IPS-15b (cell line): ENCODE results near the gene BHLHE40.

Experiments
- H3K27me3 ChIP-seq: one replicate; pipeline ENCODE4 v1.6.1; 2013; ENCODE audit warnings: low read length; ENCODE audit not compliant: control insufficient read depth, insufficient read depth
- H3K36me3 ChIP-seq: one replicate; pipeline ENCODE4 v1.6.1; 2013; ENCODE audit warnings: low read length; ENCODE audit not compliant: control insufficient read depth, insufficient read depth
- H3K4me1 ChIP-seq: one replicate; pipeline ENCODE4 v1.6.1; 2013; ENCODE audit warnings: mild to moderate bottlenecking, low read length; ENCODE audit not compliant: control insufficient read depth, insufficient read depth
- H3K4me3 ChIP-seq: one replicate; pipeline ENCODE4 v1.5.1; 2013; ENCODE audit warnings: low read depth, low read length
- H3K9ac ChIP-seq: one replicate; pipeline ENCODE4 v1.6.1; 2013; ENCODE audit warnings: low read depth, mild to moderate bottlenecking, low read length
- H3K9me3 ChIP-seq: one replicate; pipeline ENCODE4 v1.6.1; 2013; ENCODE audit warnings: mild to moderate bottlenecking, low read length; ENCODE audit not compliant: control insufficient read depth, insufficient read depth

The BHLHE40 gene

DNA sequence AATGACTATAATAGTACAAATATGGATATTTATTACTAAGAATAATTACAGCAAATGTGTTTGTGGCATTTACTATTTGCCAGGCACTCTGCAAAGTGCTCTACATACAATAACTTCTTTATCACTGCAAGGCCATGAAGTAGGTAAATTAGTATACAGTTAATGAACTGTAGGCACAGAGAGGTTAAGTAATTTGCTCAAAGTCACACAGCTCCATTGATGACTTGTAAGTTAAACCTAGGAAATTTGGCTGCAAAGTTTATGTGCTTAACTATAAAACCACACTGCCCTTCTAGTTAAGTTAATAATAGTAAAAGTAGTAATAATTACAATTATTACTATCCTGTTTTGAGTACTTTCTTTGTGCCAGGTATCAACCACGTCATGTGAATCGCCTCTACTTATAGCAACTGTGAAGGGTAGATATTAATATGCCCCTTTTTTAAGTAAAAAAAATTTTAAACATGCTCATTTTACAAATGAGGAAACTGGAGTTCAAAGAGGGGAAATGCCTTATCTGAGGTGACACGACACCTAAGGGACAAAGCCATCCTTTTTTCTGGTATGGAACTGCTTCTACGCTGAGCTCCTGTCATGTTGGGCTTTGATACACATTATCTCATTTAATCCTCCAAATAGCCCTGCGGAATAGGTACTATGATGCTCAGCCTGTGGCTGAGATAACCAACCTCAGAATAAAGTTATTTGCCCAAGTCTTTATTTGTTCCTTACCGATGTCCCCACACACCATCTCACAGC, 8.5 kb downstream of the BHLHE40 start:
- no peak overlapping the region for H3K4me3 ChIP-seq

GRCh38 chr3:4988983-4989834, 10.0 kb downstream of the BHLHE40 start:
- peaks cover 5% of the 10 kb centered on the region for H3K4me1 ChIP-seq
- no peak overlapping the region for H3K4me3 ChIP-seq
- no peaks in the 10 kb centered on the region for H3K36me3 ChIP-seq
- no peak overlapping the region for H3K9ac ChIP-seq
- H3K9me3 ChIP-seq = no peaks in the 10 kb centered on the region
- H3K27me3 ChIP-seq = peaks cover 24% of the 10 kb centered on the region

More for the DNA sequence above, 8.5 kb downstream of the BHLHE40 start:
- no peak overlapping the region for H3K9ac ChIP-seq
- peaks cover 5% of the 10 kb centered on the region for H3K4me1 ChIP-seq
- H3K27me3 ChIP-seq = peaks cover 31% of the 10 kb centered on the region
- H3K36me3 ChIP-seq = peaks cover 4% of the 10 kb centered on the region
- H3K9me3 ChIP-seq = no peaks in the 10 kb centered on the region

- H3K9me3 ChIP-seq = no peaks in the 10 kb centered on the region
- H3K36me3 ChIP-seq = no peaks in the 10 kb centered on the region
- peaks cover 5% of the 10 kb centered on the region for H3K4me1 ChIP-seq
- no peak overlapping the region for H3K4me3 ChIP-seq
- H3K9ac ChIP-seq = no peak overlapping the region
- H3K27me3 ChIP-seq = peaks cover 20% of the 10 kb centered on the region
Observed at GRCh38 chr3:4990069-4990468, 10.8 kb downstream of the BHLHE40 start.

- no peak overlapping the region for H3K4me3 ChIP-seq
- H3K9me3 ChIP-seq = no peaks in the 10 kb centered on the region
- H3K9ac ChIP-seq = no peak overlapping the region
- peaks cover 8% of the 10 kb centered on the region for H3K27me3 ChIP-seq
- H3K36me3 ChIP-seq = no peaks in the 10 kb centered on the region
- no peaks in the 10 kb centered on the region for H3K4me1 ChIP-seq
Observed at GRCh38 chr3:4992118-4992517, 12.9 kb downstream of the BHLHE40 start.

DNA sequence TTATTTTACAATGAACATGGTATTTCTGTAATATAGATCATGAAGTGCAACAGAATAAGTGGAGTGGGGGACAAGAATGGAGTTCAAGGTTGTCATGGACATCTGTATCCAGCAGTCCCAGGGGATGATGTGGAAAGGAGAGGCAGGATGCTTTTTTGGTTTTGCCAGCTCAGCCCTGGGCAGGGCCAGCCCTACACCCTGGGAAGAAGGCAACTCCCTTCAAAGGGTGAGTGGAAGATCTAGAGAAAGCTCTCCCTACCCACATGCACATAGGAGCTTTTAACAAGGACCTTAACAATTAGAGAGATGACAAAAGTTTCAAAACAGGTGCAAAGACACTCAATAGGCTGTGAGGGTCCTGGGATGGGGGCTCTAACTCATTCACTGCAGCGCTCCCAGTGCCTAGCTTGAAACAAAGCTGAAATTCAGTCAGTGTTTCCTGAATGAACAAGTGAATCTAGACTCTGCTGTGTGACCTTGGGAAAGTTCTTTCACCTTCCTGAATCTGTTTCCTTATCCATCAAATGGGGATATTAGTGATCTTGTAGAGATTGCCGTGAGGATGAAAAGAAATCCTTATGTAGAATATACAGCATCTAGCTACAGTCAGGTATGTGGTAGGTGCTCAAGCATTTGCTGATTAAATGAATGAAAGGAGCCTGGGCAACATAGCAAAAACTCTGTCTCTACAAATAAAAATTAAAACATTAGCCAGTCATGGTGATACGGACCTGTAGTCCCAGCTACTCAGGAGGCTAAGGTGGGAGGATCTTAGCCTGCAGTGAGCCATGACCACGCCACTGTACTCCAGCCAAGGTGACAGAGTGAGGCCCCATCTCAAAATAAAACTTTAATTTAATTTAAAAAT, 14.3 kb downstream of the BHLHE40 start:
- H3K4me3 ChIP-seq = no peak overlapping the region
- H3K27me3 ChIP-seq = no peaks in the 10 kb centered on the region
- no peak overlapping the region for H3K9ac ChIP-seq
- no peaks in the 10 kb centered on the region for H3K36me3 ChIP-seq
- H3K4me1 ChIP-seq = no peaks in the 10 kb centered on the region
- no peaks in the 10 kb centered on the region for H3K9me3 ChIP-seq

- Histone ChIP-seq H3K4me3 (no peak overlapping the region), H3K4me1 (peaks cover 2% of the 10 kb centered on the region), H3K36me3 (no peaks in the 10 kb centered on the region), H3K9ac (no peak overlapping the region), H3K9me3 (no peaks in the 10 kb centered on the region), H3K27me3 (no peaks in the 10 kb centered on the region)
Observed at GRCh38 chr3:4994144-4994730, 15.0 kb downstream of the BHLHE40 start.

GRCh38 chr3:4994823-4995499, 15.7 kb downstream of the BHLHE40 start:
- no peak overlapping the region for H3K9ac ChIP-seq
- no peak overlapping the region for H3K4me3 ChIP-seq
- H3K36me3 ChIP-seq = no peaks in the 10 kb centered on the region
- no peaks in the 10 kb centered on the region for H3K9me3 ChIP-seq
- H3K27me3 ChIP-seq = no peaks in the 10 kb centered on the region
- H3K4me1 ChIP-seq = peaks cover 2% of the 10 kb centered on the region

- Histone ChIP-seq H3K4me1 (peaks cover 2% of the 10 kb centered on the region), H3K36me3 (no peaks in the 10 kb centered on the region), H3K9me3 (no peaks in the 10 kb centered on the region), H3K9ac (no peak overlapping the region), H3K4me3 (no peak overlapping the region), H3K27me3 (no peaks in the 10 kb centered on the region)
Observed at GRCh38 chr3:4995500-4996053, 16.3 kb downstream of the BHLHE40 start.

- no peak overlapping the region for H3K4me3 ChIP-seq
- H3K4me1 ChIP-seq = peaks cover 2% of the 10 kb centered on the region
- no peak overlapping the region for H3K9ac ChIP-seq
- no peaks in the 10 kb centered on the region for H3K9me3 ChIP-seq
- H3K27me3 ChIP-seq = no peaks in the 10 kb centered on the region
- no peaks in the 10 kb centered on the region for H3K36me3 ChIP-seq
Observed at GRCh38 chr3:4996223-4996765, 17.1 kb downstream of the BHLHE40 start.

DNA sequence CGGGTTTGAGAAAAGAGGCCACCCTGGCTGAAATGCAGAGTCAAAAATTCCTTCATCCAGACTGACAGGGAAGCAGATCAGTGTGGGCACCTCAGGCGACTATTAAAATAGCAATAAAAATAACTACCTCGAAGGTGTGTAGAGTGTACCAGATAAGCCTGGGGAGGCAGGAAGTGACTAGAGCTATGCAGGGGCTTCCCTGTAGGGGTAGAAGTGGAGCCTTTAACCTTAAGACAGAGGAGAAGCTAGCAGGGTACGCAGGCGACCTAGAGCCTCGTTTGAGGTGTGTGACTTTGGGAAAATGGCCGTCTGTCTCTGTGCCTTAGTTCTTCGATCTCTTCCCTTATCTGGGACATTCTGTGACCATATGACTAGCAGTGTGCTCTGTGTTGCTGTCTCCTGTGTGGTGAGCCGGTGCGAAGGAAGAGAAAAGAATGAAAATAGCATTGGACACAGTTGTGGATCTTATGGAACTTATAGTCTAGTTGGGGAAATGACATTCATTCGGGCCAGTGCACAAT, 17.6 kb downstream of the BHLHE40 start:
- H3K9ac ChIP-seq = no peak overlapping the region
- peaks cover 2% of the 10 kb centered on the region for H3K4me1 ChIP-seq
- H3K27me3 ChIP-seq = no peaks in the 10 kb centered on the region
- no peaks in the 10 kb centered on the region for H3K9me3 ChIP-seq
- H3K4me3 ChIP-seq = no peak overlapping the region
- no peaks in the 10 kb centered on the region for H3K36me3 ChIP-seq
